Lung (tissue), 12 donors: Measurements from ENCODE around the gene MAN1B1. TPM values are rescaled to one million over a fixed set of nuclear protein-coding genes. Genes with fewer than 3 reads are reported as not detected.

Experiments used
- ATAC-seq: fragments of 200-7000 bp; cut with Tn5 transposase; one replicate; pipeline ENCODE4 v1.9.1; 2020; ENCODE audit warnings: moderate number of reproducible peaks; ENCODE audit not compliant: insufficient read depth, low FRiP score
- DNase-seq, 3 donors: peaks; one replicate each; pipeline ENCODE4 v3.0.0-alpha.2; 2013 to 2017
- H3K27ac ChIP-seq, 2 donors: one replicate each; pipeline ENCODE4 v1.5.1; 2013; ENCODE audit warnings: mild to moderate bottlenecking in 2 of 2, moderate library complexity in 2 of 2, control low read depth in 1 of 2, inconsistent platforms in 1 of 2, low read depth in 1 of 2, low read length in 1 of 2
- H3K27me3 ChIP-seq, 3 donors: one replicate each; pipeline ENCODE4 v1.5.1; 2013; ENCODE audit warnings: low read length in 2 of 3; ENCODE audit not compliant: control insufficient read depth in 3 of 3, insufficient read depth in 3 of 3
- H3K36me3 ChIP-seq, 4 donors: one replicate each; pipeline ENCODE4 v1.5.1; 2013; ENCODE audit warnings: low read length in 4 of 4, mild to moderate bottlenecking in 1 of 4, moderate library complexity in 1 of 4; ENCODE audit not compliant: control insufficient read depth in 4 of 4, insufficient read depth in 4 of 4
- H3K4me1 ChIP-seq, 5 donors: one replicate each; pipeline ENCODE4 v1.5.1; 2013; ENCODE audit warnings: low read length in 5 of 5, mild to moderate bottlenecking in 2 of 5, moderate library complexity in 1 of 5; ENCODE audit not compliant: control insufficient read depth in 5 of 5, insufficient read depth in 5 of 5
- H3K4me3 ChIP-seq: one replicate; pipeline ENCODE4 v1.5.1; 2013; ENCODE audit warnings: mild to moderate bottlenecking, control low read depth, moderate library complexity
- H3K9ac ChIP-seq, 2 donors: one replicate each; pipeline ENCODE4 v1.5.1; 2013; ENCODE audit warnings: low read length in 2 of 2, control low read depth in 1 of 2; ENCODE audit not compliant: insufficient read depth in 1 of 2
- H3K9me3 ChIP-seq, 4 donors: one replicate each; pipeline ENCODE4 v1.5.1; 2013; ENCODE audit warnings: low read length in 3 of 4, mild to moderate bottlenecking in 1 of 4, moderate library complexity in 1 of 4; ENCODE audit not compliant: control insufficient read depth in 4 of 4, insufficient read depth in 3 of 4
- WGBS, 2 donors: extraction: QIAGEN DNeasy Blood & Tissue Kit; methylation state at CpG; one replicate each; pipeline ENCODE4 v1.1.7; 2013; 5-methylcytosine and 5-hydroxymethylcytosine counted together
- polyA plus RNA-seq, 2 donors: library from polyadenylated mRNA; stranded (reverse); fragments of 200-250 nt; gene quantifications; one replicate each; pipeline ENCODE4 v1.2.1, GENCODE V29; 2013
- total RNA-seq, 2 donors: library from RNA; depleted of rRNA in 1 of 2; stranded (reverse); fragments of >200 nt in 1 of 2; gene quantifications; one replicate each; pipeline ENCODE4 v1.2.1, GENCODE V29; 2014 to 2021
- TF ChIP-seq, protein P1 (sequence below): IDR thresholded peaks from 2 replicates; pipeline ENCODE4 v1.5.1; 2012; ENCODE audit warnings: mild to moderate bottlenecking; ENCODE audit errors: control extremely low read depth, extremely low read depth
- donor health status: control.
- donor health status: control.
- donor health status: Bipolar disorder and iron deficiency.
- donor health status: healthy.
- donor health status: DM: yes; HTN: yes; CAD: no.

Gene MAN1B1
- total and polyA plus RNA-seq, 4 donors = 40.3 to 70.9 (median 56.8) TPM

DNA sequence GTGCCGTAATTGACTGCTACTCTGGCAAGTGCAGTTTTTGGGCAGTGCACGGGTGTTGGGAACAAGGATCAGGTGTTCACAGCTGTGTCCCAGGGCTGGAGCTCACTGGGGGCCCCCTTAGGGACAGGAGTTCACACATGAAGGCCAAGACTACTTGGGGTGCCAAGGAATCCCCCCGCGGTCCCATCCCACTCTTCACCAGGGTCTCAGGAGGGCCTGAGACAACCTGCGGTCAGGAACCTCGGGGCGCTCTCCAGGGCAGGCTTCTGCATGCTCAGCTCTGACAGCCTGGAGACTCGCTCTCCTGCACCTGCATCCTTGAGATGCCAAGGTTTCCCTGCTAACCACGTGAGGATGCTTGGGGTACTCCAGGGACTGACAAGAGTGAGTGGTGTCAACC, 2.3 kb upstream of the MAN1B1 start:
- no peak overlapping the region for H3K9ac ChIP-seq
- WGBS, 2 donors = 74 to 94% methylated on average over 9 of the region's 9 CpGs
- TF ChIP-seq, protein P1, sequence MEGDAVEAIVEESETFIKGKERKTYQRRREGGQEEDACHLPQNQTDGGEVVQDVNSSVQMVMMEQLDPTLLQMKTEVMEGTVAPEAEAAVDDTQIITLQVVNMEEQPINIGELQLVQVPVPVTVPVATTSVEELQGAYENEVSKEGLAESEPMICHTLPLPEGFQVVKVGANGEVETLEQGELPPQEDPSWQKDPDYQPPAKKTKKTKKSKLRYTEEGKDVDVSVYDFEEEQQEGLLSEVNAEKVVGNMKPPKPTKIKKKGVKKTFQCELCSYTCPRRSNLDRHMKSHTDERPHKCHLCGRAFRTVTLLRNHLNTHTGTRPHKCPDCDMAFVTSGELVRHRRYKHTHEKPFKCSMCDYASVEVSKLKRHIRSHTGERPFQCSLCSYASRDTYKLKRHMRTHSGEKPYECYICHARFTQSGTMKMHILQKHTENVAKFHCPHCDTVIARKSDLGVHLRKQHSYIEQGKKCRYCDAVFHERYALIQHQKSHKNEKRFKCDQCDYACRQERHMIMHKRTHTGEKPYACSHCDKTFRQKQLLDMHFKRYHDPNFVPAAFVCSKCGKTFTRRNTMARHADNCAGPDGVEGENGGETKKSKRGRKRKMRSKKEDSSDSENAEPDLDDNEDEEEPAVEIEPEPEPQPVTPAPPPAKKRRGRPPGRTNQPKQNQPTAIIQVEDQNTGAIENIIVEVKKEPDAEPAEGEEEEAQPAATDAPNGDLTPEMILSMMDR = no peak
- ATAC-seq (no peak), DNase-seq (no peak)
- H3K36me3 ChIP-seq = peaks cover 0 to 41% (median 2%) of the 10 kb centered on the region in 4 donors
- peaks cover 0 to 14% (median 0%) of the 10 kb centered on the region in 5 donors for H3K4me1 ChIP-seq
- H3K27ac ChIP-seq = no peak overlapping the region
- no peak overlapping the region for H3K4me3 ChIP-seq
- H3K27me3 ChIP-seq = peaks cover 0 to 4% (median 0%) of the 10 kb centered on the region in 3 donors
- no peaks in the 10 kb centered on the region for H3K9me3 ChIP-seq

DNA sequence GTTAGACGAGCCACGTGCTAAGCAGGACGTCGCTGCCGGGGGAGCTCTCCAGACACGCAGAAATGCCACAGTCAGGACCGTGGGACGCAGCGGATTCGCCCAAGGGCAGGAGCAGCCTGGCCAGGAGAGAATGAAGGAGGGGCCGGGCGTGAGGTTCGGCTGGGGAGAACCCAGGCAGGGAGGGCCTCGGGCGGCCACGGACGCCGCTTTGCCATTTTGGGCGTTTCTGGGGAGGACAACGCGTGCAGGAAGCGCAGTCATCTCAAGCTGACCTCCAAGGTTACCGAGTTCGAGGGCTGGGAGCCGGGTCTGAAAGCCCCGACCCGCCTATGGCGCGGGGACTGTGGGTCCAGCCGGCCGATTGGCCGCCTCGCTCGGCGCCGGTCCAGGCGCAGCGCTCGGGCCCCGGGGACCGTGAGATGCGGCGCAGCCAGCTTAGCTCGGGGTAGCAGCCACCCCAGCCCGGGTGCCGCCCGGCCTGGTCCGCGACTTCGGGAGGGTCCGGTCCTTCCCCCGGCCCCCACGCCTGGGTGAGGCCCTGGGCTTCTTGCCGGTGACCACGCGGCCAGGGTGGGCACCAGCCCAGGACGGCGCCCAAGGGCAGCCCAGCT, 760 bp upstream of the MAN1B1 start:
- TF ChIP-seq, protein P1 = no peak
- peaks cover 0 to 14% (median 0%) of the 10 kb centered on the region in 5 donors for H3K4me1 ChIP-seq
- H3K27ac ChIP-seq = peak overlapping the region; percentile 91 to 95
- peak overlapping the region; percentile 60 for H3K4me3 ChIP-seq
- H3K9ac ChIP-seq = no peak overlapping the region
- no peaks in the 10 kb centered on the region for H3K9me3 ChIP-seq
- H3K36me3 ChIP-seq = peaks cover 0 to 28% (median 2%) of the 10 kb centered on the region in 4 donors
- 1% methylated on average over 53 to 58 of the region's 58 CpGs for WGBS, 2 donors
- DNase-seq (peak in 2 of 3 donors; percentile 14 to 16), ATAC-seq (no peak)
- H3K27me3 ChIP-seq = no peaks in the 10 kb centered on the region

DNA sequence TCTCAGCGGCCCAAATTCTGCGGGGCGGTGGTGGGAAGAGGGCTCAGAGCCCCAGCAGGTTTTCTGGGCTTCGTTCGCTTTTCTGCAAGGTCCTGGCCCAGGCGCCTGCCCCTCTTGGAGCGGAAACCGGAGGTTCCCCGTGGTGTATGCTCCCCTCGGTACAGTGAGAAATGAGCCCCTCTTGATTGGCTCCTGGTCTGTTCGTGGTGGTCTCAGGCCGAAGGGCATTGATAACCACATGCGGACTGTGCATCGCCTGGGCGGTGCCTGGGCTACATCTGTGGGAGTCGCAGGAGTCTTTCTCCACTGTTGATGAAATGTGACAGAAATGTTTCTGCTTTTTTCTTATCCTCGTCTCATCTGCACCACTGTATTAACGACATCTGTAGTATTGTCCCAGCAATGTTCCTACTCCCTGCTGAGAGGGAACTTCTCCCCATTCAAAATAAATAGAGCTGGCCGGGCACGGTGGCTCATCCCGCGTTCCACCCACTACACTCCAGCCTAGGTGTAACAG, 682 bp downstream of the MAN1B1 start:
- H3K27ac ChIP-seq = peak overlapping the region; percentile 91 to 95

More for the DNA sequence above, 682 bp downstream of the MAN1B1 start:
- Histone ChIP-seq H3K9ac (peak overlapping the region in 1 of 2 donors; percentile 0), H3K9me3 (no peaks in the 10 kb centered on the region), H3K4me3 (peak overlapping the region; percentile 71), H3K4me1 (peaks cover 0 to 14% (median 0%) of the 10 kb centered on the region in 5 donors), H3K36me3 (peaks cover 0 to 19% (median 5%) of the 10 kb centered on the region in 4 donors), H3K27me3 (no peaks in the 10 kb centered on the region)
- DNase-seq (peak in 2 of 3 donors; percentile 23 to 32), ATAC-seq (no peak)
- TF ChIP-seq, protein P1 = no peak
- WGBS, 2 donors = 9 to 10% methylated on average over 22 of the region's 22 CpGs
